IMR-90 (cell line): ENCODE data around the gene ITIH4. TPM values are rescaled to one million over a fixed set of nuclear protein-coding genes. Genes with fewer than 3 reads are reported as not detected.

ENCODE experiments used
- ATAC-seq: fragments of 200-7000 bp; cut with Tn5 transposase; 2 replicates; pipeline ENCODE4 v1.9.1; 2020; ENCODE audit warnings: low read depth, mild to moderate bottlenecking, moderate library complexity
- BruUV-seq: library from RNA; stranded (reverse); fragments of 400-500 nt; replicated peaks from 2 replicates; lab custom pipeline; 2021; lab: Mats Ljungman, UMichigan
- CTCF ChIA-PET: fragments of 300-600 bp; formaldehyde crosslinking; extraction: SDS; loops from one replicate; lab custom pipeline; 2021; ENCODE audit warnings: antibody characterized with exemption; lab: Yijun Ruan, JAX
- POLR2A ChIA-PET: fragments of 300-600 bp; sonication (Branson Sonifier 250); formaldehyde crosslinking; loops from one replicate; lab custom pipeline; 2022; ENCODE audit warnings: antibody characterized with exemption; ENCODE audit not compliant: unreplicated experiment; lab: Charles Lee
- DNase-seq: peaks from one replicate; pipeline ENCODE4 v3.0.0; 2013
- H2AFZ ChIP-seq: replicated peaks from 2 replicates; pipeline ENCODE3; 2013; ENCODE audit warnings: low read length, mild to moderate bottlenecking; ENCODE audit not compliant: poor library complexity
- H2AK5ac ChIP-seq: 2 replicates; pipeline ENCODE4 v1.6.1; 2013; ENCODE audit warnings: low read depth, low read length, inconsistent platforms
- H2AK9ac ChIP-seq: replicated peaks from 2 replicates; pipeline ENCODE3; 2013; ENCODE audit warnings: mild to moderate bottlenecking, low read depth, low read length, moderate library complexity; ENCODE audit not compliant: poor library complexity
- H2BK120ac ChIP-seq: 2 replicates; pipeline ENCODE4 v1.6.1; 2013; ENCODE audit warnings: low read depth, low read length, inconsistent platforms
- H2BK15ac ChIP-seq: 3 replicates; pipeline ENCODE4 v1.6.1; 2013; ENCODE audit warnings: low read depth, low read length, inconsistent platforms
- H2BK20ac ChIP-seq: 2 replicates; pipeline ENCODE4 v1.6.1; 2013; ENCODE audit warnings: low read depth, mild to moderate bottlenecking, inconsistent platforms, low read length, moderate library complexity
- H2BK5ac ChIP-seq: 2 replicates; pipeline ENCODE4 v1.6.1; 2013; ENCODE audit warnings: mild to moderate bottlenecking, low read depth, low read length, inconsistent platforms; ENCODE audit not compliant: poor library complexity, severe bottlenecking
- H3K14ac ChIP-seq: replicated peaks from 2 replicates; pipeline ENCODE4 v1.6.1; 2013; ENCODE audit warnings: low read depth, low read length, inconsistent platforms
- H3K18ac ChIP-seq: 2 replicates; pipeline ENCODE4 v1.6.1; 2013; ENCODE audit warnings: low read depth, low read length, control low read depth
- H3K23ac ChIP-seq: 2 replicates; pipeline ENCODE4 v1.6.1; 2013; ENCODE audit warnings: low read depth, low read length, inconsistent platforms
- H3K27ac ChIP-seq: 2 replicates; pipeline ENCODE4 v1.5.1; 2013; ENCODE audit warnings: mild to moderate bottlenecking, control low read depth, low read length; ENCODE audit not compliant: insufficient read depth
- H3K27me3 ChIP-seq: 2 replicates; pipeline ENCODE4 v1.6.1; 2013; ENCODE audit warnings: low read length; ENCODE audit not compliant: control insufficient read depth, insufficient read depth
- H3K36me3 ChIP-seq: 2 replicates; pipeline ENCODE4 v1.6.1; 2013; ENCODE audit warnings: low read length, mixed read lengths; ENCODE audit not compliant: control insufficient read depth, insufficient read depth
- H3K4ac ChIP-seq: 2 replicates; pipeline ENCODE4 v1.6.1; 2013; ENCODE audit warnings: low read depth, low read length, inconsistent platforms
- H3K4me1 ChIP-seq: 2 replicates; pipeline ENCODE4 v1.6.1; 2013; ENCODE audit warnings: low read length, mixed read lengths; ENCODE audit not compliant: control insufficient read depth, insufficient read depth
- H3K4me2 ChIP-seq: 2 replicates; pipeline ENCODE4 v1.6.1; 2013; ENCODE audit warnings: low read depth, mild to moderate bottlenecking, control low read depth, low read length, moderate library complexity
- H3K4me3 ChIP-seq: 2 replicates; pipeline ENCODE4 v1.5.1; 2013; ENCODE audit warnings: low read depth, mild to moderate bottlenecking, control low read depth, low read length, moderate library complexity; ENCODE audit not compliant: insufficient read depth
- H3K56ac ChIP-seq: 2 replicates; pipeline ENCODE4 v1.6.1; 2013; ENCODE audit warnings: low read length, inconsistent platforms; ENCODE audit not compliant: insufficient read depth; ENCODE audit errors: extremely low read depth
- H3K79me1 ChIP-seq, 2 experiments: 2 replicates each; pipeline ENCODE4 v1.6.1; 2013; ENCODE audit warnings: low read length in 2 of 2, inconsistent platforms in 1 of 2, low read depth in 1 of 2
- H3K9ac ChIP-seq: 2 replicates; pipeline ENCODE4 v1.6.1; 2013; ENCODE audit warnings: low read depth, low read length, control low read depth
- H3K9me1 ChIP-seq: 2 replicates; pipeline ENCODE4 v1.6.1; 2013; ENCODE audit warnings: low read length, inconsistent platforms; ENCODE audit not compliant: insufficient read depth
- H3K9me3 ChIP-seq: 2 replicates; pipeline ENCODE4 v1.6.1; 2013; ENCODE audit warnings: low read length; ENCODE audit not compliant: control insufficient read depth, insufficient read depth
- H4K20me1 ChIP-seq: 2 replicates; pipeline ENCODE4 v1.6.1; 2013; ENCODE audit warnings: low read length, inconsistent platforms; ENCODE audit not compliant: insufficient read depth
- H4K5ac ChIP-seq: 2 replicates; pipeline ENCODE4 v1.6.1; 2013; ENCODE audit warnings: mild to moderate bottlenecking, low read depth, low read length, control low read depth
- H4K8ac ChIP-seq, 2 experiments: 2 replicates each; pipeline ENCODE4 v1.6.1; 2013; ENCODE audit warnings: low read depth in 2 of 2, low read length in 2 of 2, control low read depth in 1 of 2, inconsistent platforms in 1 of 2
- H4K91ac ChIP-seq: 2 replicates; pipeline ENCODE4 v1.6.1; 2013; ENCODE audit warnings: low read depth, low read length, inconsistent platforms; ENCODE audit not compliant: insufficient read depth
- FOS ChIP-seq: fragments of 150-350 bp; IDR thresholded peaks from 2 replicates; pipeline ENCODE4 v1.6.1; 2016; ENCODE audit warnings: low read depth, low read length
- MAZ ChIP-seq: IDR thresholded peaks from 2 replicates; pipeline ENCODE4 v1.6.1; 2012; ENCODE audit warnings: low read depth, mild to moderate bottlenecking, low read length, improper control_type of control experiment, moderate library complexity, borderline replicate concordance
- POLR2A ChIP-seq: IDR thresholded peaks from 2 replicates; pipeline ENCODE4 v1.6.1; 2012; ENCODE audit warnings: mild to moderate bottlenecking, low read depth, low read length
- RAD21 ChIP-seq: IDR thresholded peaks from 2 replicates; pipeline ENCODE4 v1.6.1; 2012; ENCODE audit warnings: low read length, improper control_type of control experiment
- WGBS, 2 experiments: methylation state at CpG; one replicate each; pipeline versions ENCODE4 v1.1.5 to v1.1.7; 2013; ENCODE audit warnings: missing lambda C conversion rate in 2 of 2; ENCODE audit not compliant: insufficient read length in 1 of 2; ENCODE audit errors: extremely low coverage in 2 of 2; 5-methylcytosine and 5-hydroxymethylcytosine counted together
- dilution Hi-C: fragments of 300-500 bp; cut with HindIII; formaldehyde crosslinking; loops from one replicate; pipeline ENCODE4 v1.14.3; 2018; ENCODE audit warnings: low sequenced_read_pairs; ENCODE audit not compliant: unreplicated experiment
- in situ Hi-C: fragments of 300-500 bp; cut with MboI; formaldehyde crosslinking; loops from 3 replicates; pipeline ENCODE4 v1.14.3; 2019; ENCODE audit warnings: low sequenced_read_pairs, inconsistent platforms, mixed read lengths
- intact Hi-C: fragments of 100-400 bp; cut with micrococcal nuclease; formaldehyde crosslinking; loops from 2 replicates; pipeline ENCODE4 v1.10.0; 2022
- polyA plus RNA-seq, 3 experiments: library from polyadenylated mRNA; depleted of rRNA; stranded (reverse); fragments of >200 nt; gene quantifications; 2 replicates each; pipeline ENCODE4 v1.2.3, GENCODE V29; 2012; ENCODE audit warnings: low replicate concordance in 1 of 3
- total RNA-seq: library from RNA; depleted of rRNA; stranded (reverse); fragments of >200 nt; gene quantifications from 2 replicates; pipeline ENCODE4 v1.2.3, GENCODE V29; 2012

ITIH4 gene
- total and polyA plus RNA-seq, 2 of the 4 experiments (the other 2 are of a cell fraction), result 0.26 to 0.36 TPM

GRCh38 chr3:52848617-52849016 lies 18.1 kb upstream of the ITIH4 start:
- Histone ChIP-seq H3K79me1 (no peaks in the 10 kb centered on the region; a peak in 1 of 4 replicates), H2AK5ac (no peak overlapping the region), H3K14ac (no peak overlapping the region), H3K18ac (no peak overlapping the region), H2AK9ac (no peak overlapping the region), H2BK15ac (no peak overlapping the region), H3K4me3 (no peak overlapping the region), H4K20me1 (peaks cover 5% of the 10 kb centered on the region; the same call in 1 of the 2 replicates), H3K4me1 (peaks cover 11% of the 10 kb centered on the region; the same call in 1 of the 2 replicates), H3K56ac (no peak overlapping the region), H3K23ac (no peak overlapping the region), H3K9me1 (no peaks in the 10 kb centered on the region; the same call in 1 of the 2 replicates), H2BK120ac (no peak overlapping the region), H3K36me3 (peaks cover 18% of the 10 kb centered on the region), H4K91ac (no peak overlapping the region), H4K5ac (no peak overlapping the region), H2AFZ (no peak overlapping the region), H4K8ac (no peak overlapping the region), H3K9ac (no peak overlapping the region), H3K4ac (no peak overlapping the region), H3K27me3 (no peaks in the 10 kb centered on the region), H2BK20ac (no peak overlapping the region), H2BK5ac (no peak overlapping the region), H3K4me2 (no peak overlapping the region), H3K9me3 (no peaks in the 10 kb centered on the region), H3K27ac (no peak overlapping the region)
- TF ChIP-seq POLR2A (no peak), MAZ (peak; percentile 17; the same call in 1 of the 2 replicates), FOS (peak; percentile 80), RAD21 (peak; percentile 3; the same call in 1 of the 2 replicates)
- dilution Hi-C loops, result no loop called here
- DNase-seq (peak; percentile 91), ATAC-seq (peak; percentile 89)
- intact Hi-C loops, result no loop called here
- BruUV-seq, result no TSS peak
- ChIA-PET POLR2A (no interaction called here), CTCF (interaction anchor here (0.6 to 1.2 kb wide), 2 partner anchors 13 to 138 kb away, joined by 3 read pairs; partner anchors contain the start of gene MUSTN1)
- in situ Hi-C loops, result no loop called here
- WGBS, 2 experiments, result 83% methylated on average over 3 of the region's 7 CpGs; no CpG with 5 or more reads in 1 of the 2 experiments
